Activated T-cell treated with anti-CD3 and anti-CD28 coated beads, Interleukin-2, amount 50 U/mL, for 4 hours (primary cell): ENCODE results near the gene PRELID1. TPM values are rescaled to one million over a fixed set of nuclear protein-coding genes. Genes with fewer than 3 reads are reported as not detected.

Source experiments
- ATAC-seq, 2 donors: fragments of 200-7000 bp; cut with Tn5 transposase; one replicate each; pipeline ENCODE4 v1.10.0; 2021
- DNase-seq: peaks from one replicate; pipeline ENCODE4 v3.0.0-alpha.2; 2020
- H3K27me3 Mint-ChIP-seq: one replicate; pipeline ENCODE4 v1.8.0; 2021; ENCODE audit warnings: low read depth, mixed read lengths
- H3K36me3 Mint-ChIP-seq: one replicate; pipeline ENCODE4 v1.8.0; 2022; ENCODE audit warnings: mixed read lengths; ENCODE audit not compliant: insufficient read depth
- H3K4me1 Mint-ChIP-seq: one replicate; pipeline ENCODE4 v1.8.0; 2021; ENCODE audit warnings: low read depth, mixed read lengths
- H3K4me3 Mint-ChIP-seq: one replicate; pipeline ENCODE4 v1.8.0; 2021; ENCODE audit warnings: mild to moderate bottlenecking, moderate library complexity, mixed read lengths
- H3K9me3 Mint-ChIP-seq: one replicate; pipeline ENCODE4 v1.8.0; 2021; ENCODE audit warnings: mixed read lengths
- total RNA-seq, 3 donors: library from RNA; stranded (reverse); gene quantifications; one replicate each; pipeline ENCODE4 v1.2.1, GENCODE V29; 2021

The PRELID1 gene
- total RNA-seq, 3 donors from 2014 or later, result 293 to 372 (median 302) TPM

- ATAC-seq (no peak), DNase-seq (no peak)
- no peaks in the 10 kb centered on the region for H3K9me3 Mint-ChIP-seq
- no peaks in the 10 kb centered on the region for H3K27me3 Mint-ChIP-seq
- H3K36me3 Mint-ChIP-seq, result peaks cover 45% of the 10 kb centered on the region
- peaks cover 9% of the 10 kb centered on the region for H3K4me1 Mint-ChIP-seq
- H3K4me3 Mint-ChIP-seq, result no peak overlapping the region
Observed at GRCh38 chr5:177290816-177291596, 12.6 kb upstream of the PRELID1 start.

DNA sequence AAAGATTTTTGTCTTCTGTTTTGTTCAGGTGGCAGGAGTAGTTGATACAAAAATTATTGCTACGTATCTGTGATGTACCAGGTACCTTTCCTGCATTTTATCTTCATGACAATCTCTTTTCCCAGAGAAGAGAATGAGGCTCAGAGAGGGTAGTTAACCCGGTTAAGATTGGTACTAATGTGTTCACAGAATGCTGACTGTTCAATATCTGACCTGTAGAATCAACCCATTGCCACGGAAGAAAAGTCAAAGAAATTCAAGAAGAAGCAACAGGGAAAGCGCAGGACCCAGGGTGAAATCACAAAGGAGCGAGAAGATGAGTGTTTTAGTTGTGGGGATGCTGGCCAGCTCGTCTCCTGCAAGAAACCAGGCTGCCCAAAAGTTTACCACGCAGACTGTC lies 11.9 kb upstream of the PRELID1 start:
- H3K36me3 Mint-ChIP-seq, result peaks cover 48% of the 10 kb centered on the region
- no peak for DNase-seq
- no peaks in the 10 kb centered on the region for H3K27me3 Mint-ChIP-seq
- no peaks in the 10 kb centered on the region for H3K9me3 Mint-ChIP-seq
- peaks cover 16% of the 10 kb centered on the region for H3K4me1 Mint-ChIP-seq
- H3K4me3 Mint-ChIP-seq, result no peak overlapping the region
- ATAC-seq, result no peak

GRCh38 chr5:177293819-177294581 lies 9.6 kb upstream of the PRELID1 start:
- H3K9me3 Mint-ChIP-seq, result no peaks in the 10 kb centered on the region
- peaks cover 22% of the 10 kb centered on the region for H3K4me1 Mint-ChIP-seq
- DNase-seq (no peak), ATAC-seq (no peak)
- no peaks in the 10 kb centered on the region for H3K27me3 Mint-ChIP-seq
- no peak overlapping the region for H3K4me3 Mint-ChIP-seq
- peaks cover 45% of the 10 kb centered on the region for H3K36me3 Mint-ChIP-seq

DNA sequence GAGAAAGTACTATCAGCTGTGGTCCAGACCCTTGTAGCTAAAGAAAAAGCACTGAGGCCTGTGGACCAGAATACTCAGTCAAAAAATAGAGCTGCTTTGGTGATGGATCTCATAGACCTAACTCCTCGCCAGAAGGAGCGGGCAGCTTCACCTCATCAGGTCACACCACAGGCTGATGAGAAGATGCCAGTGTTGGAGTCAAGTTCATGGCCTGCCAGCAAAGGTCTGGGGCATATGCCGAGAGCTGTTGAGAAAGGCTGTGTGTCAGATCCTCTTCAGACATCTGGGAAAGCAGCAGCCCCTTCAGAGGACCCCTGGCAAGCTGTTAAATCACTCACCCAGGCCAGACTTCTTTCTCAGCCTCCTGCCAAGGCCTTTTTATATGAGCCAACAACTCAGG lies 9.0 kb upstream of the PRELID1 start:
- H3K4me1 Mint-ChIP-seq, result peaks cover 29% of the 10 kb centered on the region
- no peak for DNase-seq
- H3K4me3 Mint-ChIP-seq, result no peak overlapping the region
- H3K36me3 Mint-ChIP-seq, result peaks cover 40% of the 10 kb centered on the region
- H3K27me3 Mint-ChIP-seq, result no peaks in the 10 kb centered on the region
- ATAC-seq, result no peak
- no peaks in the 10 kb centered on the region for H3K9me3 Mint-ChIP-seq

- Mint-ChIP-seq H3K36me3 (peaks cover 38% of the 10 kb centered on the region), H3K4me1 (peaks cover 40% of the 10 kb centered on the region), H3K27me3 (no peaks in the 10 kb centered on the region), H3K9me3 (no peaks in the 10 kb centered on the region), H3K4me3 (no peak overlapping the region)
- no peak for ATAC-seq
- DNase-seq, result no peak
Observed at GRCh38 chr5:177295924-177296323, 7.7 kb upstream of the PRELID1 start.

DNA sequence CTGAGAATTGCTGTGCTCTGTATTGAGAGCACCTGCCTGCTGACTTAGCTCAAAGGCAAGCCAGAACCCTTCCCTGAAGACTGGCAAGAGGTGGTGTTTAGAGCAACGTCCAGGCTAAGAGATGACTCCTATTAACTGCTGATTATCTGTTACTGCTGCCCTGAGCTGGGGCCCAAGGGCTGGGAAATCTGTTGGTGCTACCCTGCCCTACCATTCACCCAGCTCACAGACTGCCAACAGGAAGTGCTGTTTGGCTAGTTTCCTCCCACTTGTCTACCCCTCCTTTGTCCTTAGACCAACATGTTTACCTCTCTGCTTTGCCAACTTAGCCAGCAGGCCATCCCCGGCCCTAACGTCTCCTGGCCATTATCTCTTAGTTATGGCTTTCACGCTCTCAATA lies 7.0 kb upstream of the PRELID1 start:
- Mint-ChIP-seq H3K27me3 (no peaks in the 10 kb centered on the region), H3K36me3 (peaks cover 37% of the 10 kb centered on the region), H3K9me3 (no peaks in the 10 kb centered on the region), H3K4me3 (no peak overlapping the region), H3K4me1 (peaks cover 47% of the 10 kb centered on the region)
- no peak for ATAC-seq
- no peak for DNase-seq

DNA sequence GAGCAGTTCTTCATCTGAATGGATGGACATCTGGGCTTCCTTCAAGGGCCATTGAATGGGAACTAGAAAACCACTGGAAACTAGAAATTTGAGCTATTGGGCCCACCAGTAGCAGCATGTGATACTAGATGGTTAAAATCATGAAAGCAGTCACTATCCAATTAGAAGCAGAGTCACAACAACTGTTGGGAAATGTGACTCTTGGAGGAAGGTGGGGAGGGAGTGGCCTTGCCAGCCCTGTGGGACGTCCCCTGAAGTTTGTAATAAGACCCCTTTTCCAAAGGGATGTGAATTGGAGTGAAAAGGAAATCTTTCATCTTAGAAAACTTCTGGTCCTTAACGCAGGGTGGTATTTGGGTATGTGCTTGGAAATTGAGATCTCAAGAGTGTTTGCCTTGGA lies 5.7 kb upstream of the PRELID1 start:
- peaks cover 58% of the 10 kb centered on the region for H3K4me1 Mint-ChIP-seq
- DNase-seq (no peak), ATAC-seq (no peak)
- no peak overlapping the region for H3K4me3 Mint-ChIP-seq
- H3K9me3 Mint-ChIP-seq, result no peaks in the 10 kb centered on the region
- no peaks in the 10 kb centered on the region for H3K27me3 Mint-ChIP-seq
- H3K36me3 Mint-ChIP-seq, result peaks cover 24% of the 10 kb centered on the region

- DNase-seq (no peak), ATAC-seq (no peak)
- Mint-ChIP-seq H3K36me3 (peaks cover 18% of the 10 kb centered on the region), H3K9me3 (no peaks in the 10 kb centered on the region), H3K4me1 (peaks cover 66% of the 10 kb centered on the region), H3K4me3 (no peak overlapping the region), H3K27me3 (no peaks in the 10 kb centered on the region)
Observed at GRCh38 chr5:177299697-177300096, 3.9 kb upstream of the PRELID1 start.

DNA sequence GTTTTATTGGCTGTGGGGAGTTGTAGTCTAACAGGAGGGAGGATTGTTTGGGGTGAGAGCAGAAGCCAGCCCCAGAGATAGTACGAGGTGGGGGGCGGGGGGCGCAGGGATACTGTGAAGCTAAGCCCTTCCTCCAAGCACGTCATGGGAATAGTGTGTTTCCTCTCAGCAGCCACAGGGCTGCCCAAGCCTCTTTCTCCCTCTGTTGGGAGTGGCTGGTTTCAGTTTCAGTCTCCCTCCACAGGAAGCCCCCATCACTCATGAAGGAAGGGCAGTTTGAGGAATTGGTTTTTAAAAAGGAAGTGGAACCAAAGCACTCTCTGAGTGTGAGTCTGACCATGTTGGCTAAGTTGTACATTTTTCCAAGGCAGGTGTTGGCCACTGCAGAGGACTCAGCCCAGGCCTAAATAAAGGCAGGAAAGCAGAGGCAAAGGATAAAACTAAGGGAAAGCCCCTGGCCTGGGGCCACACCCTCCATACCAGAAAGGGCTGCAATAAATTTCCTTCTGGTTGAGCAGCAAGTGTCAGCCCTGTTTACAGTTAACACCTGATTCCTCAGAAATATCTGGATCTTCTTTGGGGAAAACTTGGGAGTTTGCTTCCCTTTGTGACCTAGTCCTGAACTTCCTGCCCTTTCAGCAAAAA lies 3.2 kb upstream of the PRELID1 start:
- H3K9me3 Mint-ChIP-seq, result no peaks in the 10 kb centered on the region
- H3K4me1 Mint-ChIP-seq, result peaks cover 70% of the 10 kb centered on the region
- no peaks in the 10 kb centered on the region for H3K27me3 Mint-ChIP-seq
- peaks cover 12% of the 10 kb centered on the region for H3K36me3 Mint-ChIP-seq
- DNase-seq (peak; percentile 43), ATAC-seq (peak in 1 of 2 donors; percentile 6)
- H3K4me3 Mint-ChIP-seq, result peak overlapping the region; percentile 11

DNA sequence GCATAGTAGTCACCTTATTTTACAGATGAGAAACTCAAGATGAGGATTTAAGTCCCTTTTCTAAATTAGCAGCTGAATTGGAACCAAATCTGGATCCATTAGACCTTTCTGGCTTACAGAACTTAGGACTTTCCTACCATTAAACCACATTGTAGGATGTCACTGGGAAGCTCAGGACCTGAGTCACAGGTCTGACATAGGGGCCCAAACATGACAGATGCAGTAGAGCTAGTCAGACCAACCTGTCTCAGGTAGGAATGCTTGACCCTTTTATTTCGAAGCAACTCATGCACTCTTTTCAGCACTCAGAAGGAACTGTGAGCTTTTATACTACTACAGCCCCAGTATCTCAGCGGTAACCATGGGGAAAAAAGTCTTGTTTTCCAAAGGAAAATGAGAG lies 2.6 kb upstream of the PRELID1 start:
- Mint-ChIP-seq H3K9me3 (no peaks in the 10 kb centered on the region), H3K27me3 (no peaks in the 10 kb centered on the region), H3K4me1 (peaks cover 68% of the 10 kb centered on the region), H3K36me3 (peaks cover 7% of the 10 kb centered on the region), H3K4me3 (no peak overlapping the region)
- DNase-seq (no peak), ATAC-seq (no peak)

DNA sequence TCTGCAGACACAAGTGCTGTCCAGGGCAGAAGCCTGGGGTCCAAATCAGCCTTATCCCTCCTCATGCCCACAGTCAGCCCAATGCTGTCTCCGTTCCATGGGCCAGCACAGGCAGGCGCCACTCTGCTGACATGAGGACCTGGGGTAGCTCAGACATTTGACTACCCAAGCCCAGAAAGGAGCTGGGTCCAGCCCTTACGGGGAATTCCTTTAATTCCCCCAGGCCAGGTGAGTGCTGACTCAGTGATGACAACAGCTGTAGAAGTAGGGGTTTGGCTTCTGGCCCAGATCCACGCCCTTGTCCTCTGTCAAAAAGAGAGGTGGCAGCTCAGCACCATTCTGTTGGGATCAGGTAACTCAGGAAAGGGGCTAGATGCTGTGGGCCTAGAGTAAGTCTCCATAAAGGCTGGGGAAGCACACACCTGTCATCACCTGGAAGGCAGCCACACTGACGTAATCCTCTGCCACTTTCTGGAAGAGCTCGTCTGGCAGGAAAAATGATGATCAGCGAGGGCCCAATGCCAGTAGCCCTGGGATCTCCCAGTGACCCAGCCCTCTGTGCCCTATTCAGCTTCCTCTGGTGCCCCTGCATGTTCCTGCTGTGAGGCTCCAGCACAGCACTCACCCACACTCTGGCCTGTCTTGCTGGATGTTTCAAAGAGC lies 2.0 kb upstream of the PRELID1 start:
- ATAC-seq, result no peak

DNA sequence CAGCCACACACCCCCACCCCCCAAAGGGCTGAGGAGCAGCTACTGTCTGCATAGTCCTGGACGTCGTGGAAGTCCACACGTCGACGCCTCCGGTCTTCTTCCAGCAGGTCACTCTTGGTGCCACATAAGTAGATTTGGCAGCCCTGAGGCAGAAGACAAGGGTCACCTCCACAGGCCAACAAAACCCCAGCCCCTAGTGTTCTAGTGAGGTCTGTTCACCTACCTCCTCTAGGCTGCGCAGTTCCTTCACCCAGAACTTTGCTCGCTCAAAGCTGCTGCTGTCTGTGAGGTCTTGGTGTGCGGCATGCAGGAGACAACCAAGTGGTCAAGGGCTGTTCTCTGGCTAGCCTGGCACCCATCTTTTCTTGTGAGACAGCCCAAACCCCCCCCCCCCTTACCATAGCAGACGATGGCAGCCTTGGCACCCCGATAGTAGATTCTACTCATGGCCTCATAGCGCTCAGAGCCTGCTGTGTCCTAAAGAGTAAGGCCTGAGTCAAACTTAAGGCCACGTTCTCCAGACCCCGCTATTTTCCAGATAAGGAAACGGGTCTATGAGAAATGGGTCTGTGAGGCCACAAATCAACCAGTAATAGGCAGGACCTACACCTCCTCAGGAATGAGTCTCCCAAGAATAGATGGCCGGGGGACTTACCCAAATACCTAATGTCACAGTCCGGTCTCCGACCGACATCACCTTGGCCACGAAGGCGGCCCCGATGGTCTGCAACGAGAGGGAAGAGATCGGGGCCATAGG lies 1.1 kb upstream of the PRELID1 start:
- H3K36me3 Mint-ChIP-seq, result peaks cover 12% of the 10 kb centered on the region
- no peaks in the 10 kb centered on the region for H3K27me3 Mint-ChIP-seq
- ATAC-seq (no peak), DNase-seq (no peak)
- peaks cover 65% of the 10 kb centered on the region for H3K4me1 Mint-ChIP-seq
- peak overlapping the region; percentile 92 for H3K4me3 Mint-ChIP-seq
- H3K9me3 Mint-ChIP-seq, result no peaks in the 10 kb centered on the region

More for the DNA sequence above, 2.0 kb upstream of the PRELID1 start:
- H3K36me3 Mint-ChIP-seq, result peaks cover 9% of the 10 kb centered on the region
- no peaks in the 10 kb centered on the region for H3K9me3 Mint-ChIP-seq
- H3K4me1 Mint-ChIP-seq, result peaks cover 66% of the 10 kb centered on the region
- DNase-seq, result no peak
- peak overlapping the region; percentile 92 for H3K4me3 Mint-ChIP-seq
- no peaks in the 10 kb centered on the region for H3K27me3 Mint-ChIP-seq

DNA sequence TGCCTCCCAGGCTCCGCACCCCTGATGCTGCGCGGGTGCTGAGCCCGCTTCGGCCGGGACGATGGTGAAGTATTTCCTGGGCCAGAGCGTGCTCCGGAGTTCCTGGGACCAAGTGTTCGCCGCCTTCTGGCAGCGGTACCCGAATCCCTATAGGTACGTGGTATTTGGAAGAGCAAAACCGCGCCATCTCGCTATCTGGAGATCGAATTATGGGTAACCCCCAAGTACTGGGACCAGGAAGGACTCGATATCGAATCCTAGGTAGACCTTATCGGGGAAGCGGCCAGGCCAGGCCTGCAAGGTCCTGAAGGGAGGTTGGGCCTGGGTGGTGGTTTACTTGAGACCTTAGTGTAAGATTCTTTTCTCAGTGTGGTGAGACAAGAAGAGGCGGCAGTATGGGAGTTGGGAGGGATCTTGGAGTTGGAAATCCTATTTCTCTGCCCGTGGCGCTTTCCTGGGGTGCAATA lies 359 bp downstream of the PRELID1 start:
- Mint-ChIP-seq H3K27me3 (no peaks in the 10 kb centered on the region), H3K4me3 (peak overlapping the region; percentile 92), H3K4me1 (peaks cover 66% of the 10 kb centered on the region), H3K9me3 (no peaks in the 10 kb centered on the region), H3K36me3 (peaks cover 12% of the 10 kb centered on the region)
- ATAC-seq, result peak; percentile 9 to 12
- DNase-seq, result no peak
